Stimulated activated CD4-positive, alpha-beta T cell treated with anti-CD3 and anti-CD28 coated beads, Interleukin-1b, Interleukin-23, amount 100 ng/mL, for 48 hours (primary cell): ENCODE measurements around the gene COX19.

Source experiments
- DNase-seq: peaks from one replicate; pipeline ENCODE4 v3.0.0-alpha.2; 2020

The COX19 gene

GRCh38 chr7:939843-940242, 35.5 kb downstream of the COX19 start:
- no peak for DNase-seq

- no peak for DNase-seq
These were observed 36.7 kb downstream of the COX19 start for GRCh38 chr7:938546-939185.

GRCh38 chr7:937856-938484, 37.4 kb downstream of the COX19 start:
- no peak for DNase-seq

- peak; percentile 47 for DNase-seq
These were observed 38.8 kb downstream of the COX19 start for GRCh38 chr7:936386-937054.

- no peak for DNase-seq
These were observed 39.4 kb downstream of the COX19 start for GRCh38 chr7:935874-936385.

GRCh38 chr7:935164-935873, 40.0 kb downstream of the COX19 start:
- no peak for DNase-seq

- DNase-seq = no peak
These were observed 40.7 kb downstream of the COX19 start for GRCh38 chr7:934469-935163.

- no peak for DNase-seq
These were observed 42.7 kb downstream of the COX19 start for GRCh38 chr7:932651-932975.

- DNase-seq = no peak
These were observed 43.3 kb downstream of the COX19 start for GRCh38 chr7:931871-932650.

- DNase-seq = no peak
These were observed 44.2 kb downstream of the COX19 start for GRCh38 chr7:930975-931758.

GRCh38 chr7:929311-929711, 46.0 kb downstream of the COX19 start:
- DNase-seq = peak; percentile 1

GRCh38 chr7:927031-927671, 48.2 kb downstream of the COX19 start:
- DNase-seq = peak; percentile 0

GRCh38 chr7:926061-927030, 49.0 kb downstream of the COX19 start:
- peak; percentile 1 for DNase-seq

GRCh38 chr7:925601-926000, 49.7 kb downstream of the COX19 start:
- DNase-seq = peak; percentile 10

GRCh38 chr7:924541-925231, 50.7 kb downstream of the COX19 start:
- peak; percentile 68 for DNase-seq

- DNase-seq = peak; percentile 0
These were observed 51.3 kb downstream of the COX19 start for GRCh38 chr7:924042-924441.

- peak; percentile 95 for DNase-seq
These were observed 52.0 kb downstream of the COX19 start for GRCh38 chr7:923108-924041.
